Muscle of back (tissue), 11 donors: ENCODE data around the gene PDLIM5. TPM values are rescaled to one million over a fixed set of nuclear protein-coding genes. Genes with fewer than 3 reads are reported as not detected.

Experiments
- DNase-seq, 3 donors: peaks; one replicate each; pipeline versions ENCODE4 v3.0.0 to v3.0.0-alpha.2; 2013
- polyA plus RNA-seq, 10 donors: library from polyadenylated mRNA; unstranded; fragments of 120-200 nt; gene quantifications; one replicate each; pipeline ENCODE4 v1.2.1, GENCODE V29; 2013; ENCODE audit not compliant: insufficient read length in 10 of 10

The PDLIM5 gene
- polyA plus RNA-seq, 10 donors = 159 to 431 (median 284) TPM

DNA sequence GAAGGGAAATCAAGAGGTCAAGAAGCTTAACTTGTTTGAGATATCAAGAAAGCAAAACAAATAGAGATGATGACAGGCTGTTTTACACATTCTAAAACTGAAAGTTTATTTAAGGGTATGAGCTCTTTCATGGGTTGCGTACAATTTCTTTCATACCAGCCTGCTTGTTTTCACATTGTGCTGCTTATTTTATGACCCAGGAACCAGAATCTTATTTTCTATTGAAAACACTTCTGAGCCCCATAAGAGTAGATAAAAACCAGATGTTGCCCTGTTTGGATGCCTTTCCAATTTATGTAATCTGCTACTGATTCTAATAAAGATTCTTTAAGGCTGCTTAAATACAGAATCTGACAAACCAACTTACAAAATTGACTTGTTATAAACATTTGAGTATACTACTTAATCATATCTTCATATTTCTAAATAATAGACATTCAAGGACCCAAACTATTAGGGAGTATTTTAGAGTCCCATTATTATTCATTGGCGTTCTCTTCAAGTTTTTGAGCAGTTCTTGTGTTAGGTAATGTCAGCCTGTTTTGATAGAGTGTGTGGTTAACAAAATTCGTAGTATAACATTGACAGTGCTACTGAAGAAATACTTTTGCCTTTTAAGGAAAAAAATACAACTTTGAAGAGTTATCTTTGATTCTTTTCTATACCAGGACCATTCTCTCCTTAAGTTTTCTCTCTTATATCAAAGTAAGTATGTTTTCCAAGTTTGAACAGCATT, 74.4 kb downstream of the PDLIM5 start:
- DNase-seq = peak in 1 of 3 donors; percentile 36

DNA sequence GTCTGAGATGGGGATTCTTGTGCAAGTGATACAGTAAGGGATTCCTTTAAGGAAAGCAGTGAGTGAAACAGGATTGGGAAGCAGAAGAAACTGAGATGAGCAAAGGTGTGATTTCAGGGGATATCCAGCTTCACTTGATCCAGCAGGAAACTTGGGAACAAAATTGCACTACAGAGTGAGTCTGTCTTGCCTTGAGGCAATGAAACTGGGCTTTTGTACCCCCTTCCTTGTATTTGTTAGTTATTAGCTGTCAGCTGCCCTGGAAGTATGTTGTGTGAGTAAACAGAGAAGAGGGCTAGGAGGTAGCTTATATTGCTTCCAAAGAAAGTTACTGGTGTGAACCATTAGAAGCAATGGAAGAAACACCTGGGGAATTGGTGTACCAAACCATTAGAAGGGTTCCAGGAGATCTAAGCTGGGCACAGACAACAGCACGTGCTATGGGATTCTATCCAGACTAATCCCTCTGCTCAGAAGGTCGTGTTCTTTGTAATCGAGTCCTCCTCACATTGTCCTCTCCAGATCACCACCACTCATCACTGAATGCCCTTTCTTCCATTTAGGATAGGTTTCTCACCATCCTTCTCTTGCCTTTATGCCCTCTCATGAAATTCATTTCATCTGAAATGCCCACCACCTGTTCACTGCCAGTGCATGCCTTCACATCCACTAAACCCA, 76.0 kb downstream of the PDLIM5 start:
- DNase-seq = no peak

DNA sequence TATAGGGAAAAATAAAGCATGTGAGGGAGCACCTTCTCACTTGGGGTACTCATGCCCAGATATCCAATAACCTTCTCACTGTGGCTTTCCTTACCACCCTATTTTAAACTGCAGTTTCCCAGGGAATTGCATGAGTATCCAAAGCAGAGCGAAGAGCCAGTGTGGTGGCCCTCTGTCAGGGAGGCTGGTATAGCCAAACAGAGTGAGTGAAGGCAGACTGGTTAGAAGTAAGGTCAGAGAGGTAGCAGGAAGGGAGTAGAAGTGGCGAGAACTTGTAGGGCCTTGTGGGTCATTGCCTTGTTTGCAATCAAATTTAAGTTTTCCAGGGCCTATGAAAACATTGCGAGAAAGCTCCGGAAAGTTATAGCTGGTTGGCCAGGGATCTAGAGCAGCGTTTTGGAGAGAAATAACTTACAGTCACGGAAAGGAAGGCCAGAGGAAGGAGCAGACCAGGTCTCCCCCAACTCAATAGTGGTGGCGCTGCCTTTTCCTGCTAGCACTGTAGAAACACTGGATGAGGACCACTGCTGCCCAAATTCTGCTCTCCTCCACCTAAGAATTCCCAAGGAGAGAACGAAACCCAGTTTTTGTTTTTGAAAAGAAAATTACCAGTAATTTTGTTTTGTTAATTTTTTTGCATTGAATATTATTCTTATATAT, 77.2 kb downstream of the PDLIM5 start:
- no peak for DNase-seq

DNA sequence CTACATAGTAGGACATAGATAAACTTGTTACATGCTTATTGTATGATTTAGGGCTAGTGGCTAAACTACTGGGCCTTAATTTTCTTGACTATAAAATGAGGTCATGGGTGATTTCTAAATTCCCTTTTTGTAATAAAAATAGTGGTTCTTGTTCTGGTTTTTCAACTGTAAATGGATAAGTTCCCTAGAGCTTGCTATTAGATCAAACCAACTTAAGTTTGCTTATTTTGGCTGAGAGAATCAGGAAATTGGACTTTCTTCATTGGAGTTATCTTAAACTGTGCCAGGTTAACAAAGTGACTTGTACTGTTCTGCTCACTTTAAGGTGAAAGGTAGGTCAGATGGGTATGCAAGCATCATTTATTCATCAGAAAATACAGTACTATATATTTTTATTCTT, 78.3 kb downstream of the PDLIM5 start:
- no peak for DNase-seq

DNA sequence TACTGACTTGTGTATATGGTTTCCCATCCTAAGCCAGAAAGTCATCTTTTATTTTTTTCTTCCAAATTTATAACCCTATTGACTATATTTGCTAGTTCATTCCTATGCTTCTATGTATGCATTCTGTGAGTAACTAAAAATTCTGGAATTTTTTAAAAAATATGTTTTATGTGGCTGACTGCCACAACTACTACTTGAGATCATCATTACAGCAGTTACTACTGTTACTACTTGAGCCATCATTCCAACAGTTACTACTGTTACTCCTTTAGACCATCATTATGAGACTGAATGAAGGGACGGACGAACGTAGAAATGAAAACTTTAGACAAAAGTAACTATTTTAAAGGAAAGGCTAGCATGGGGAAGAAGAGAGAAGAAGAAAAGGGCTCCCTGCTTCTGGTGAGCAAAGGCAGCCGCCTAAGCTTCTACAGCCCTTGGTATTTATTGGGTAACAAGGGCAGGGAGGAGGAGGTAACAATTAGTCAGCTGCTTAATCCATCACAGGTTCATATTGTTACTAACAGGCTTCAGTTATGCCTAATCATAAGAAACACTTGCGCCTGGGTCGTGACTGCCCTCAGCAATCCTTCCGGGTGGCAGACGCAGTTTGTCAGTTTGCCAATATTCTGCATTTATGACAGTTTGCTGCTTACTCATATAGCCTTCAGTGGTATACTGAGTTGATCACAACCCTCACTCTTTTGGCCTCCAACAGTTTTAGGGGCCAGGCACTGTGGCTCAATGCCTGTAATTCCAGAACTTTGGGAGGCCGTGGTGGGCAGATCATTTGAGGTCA, 80.4 kb downstream of the PDLIM5 start:
- DNase-seq = no peak

DNA sequence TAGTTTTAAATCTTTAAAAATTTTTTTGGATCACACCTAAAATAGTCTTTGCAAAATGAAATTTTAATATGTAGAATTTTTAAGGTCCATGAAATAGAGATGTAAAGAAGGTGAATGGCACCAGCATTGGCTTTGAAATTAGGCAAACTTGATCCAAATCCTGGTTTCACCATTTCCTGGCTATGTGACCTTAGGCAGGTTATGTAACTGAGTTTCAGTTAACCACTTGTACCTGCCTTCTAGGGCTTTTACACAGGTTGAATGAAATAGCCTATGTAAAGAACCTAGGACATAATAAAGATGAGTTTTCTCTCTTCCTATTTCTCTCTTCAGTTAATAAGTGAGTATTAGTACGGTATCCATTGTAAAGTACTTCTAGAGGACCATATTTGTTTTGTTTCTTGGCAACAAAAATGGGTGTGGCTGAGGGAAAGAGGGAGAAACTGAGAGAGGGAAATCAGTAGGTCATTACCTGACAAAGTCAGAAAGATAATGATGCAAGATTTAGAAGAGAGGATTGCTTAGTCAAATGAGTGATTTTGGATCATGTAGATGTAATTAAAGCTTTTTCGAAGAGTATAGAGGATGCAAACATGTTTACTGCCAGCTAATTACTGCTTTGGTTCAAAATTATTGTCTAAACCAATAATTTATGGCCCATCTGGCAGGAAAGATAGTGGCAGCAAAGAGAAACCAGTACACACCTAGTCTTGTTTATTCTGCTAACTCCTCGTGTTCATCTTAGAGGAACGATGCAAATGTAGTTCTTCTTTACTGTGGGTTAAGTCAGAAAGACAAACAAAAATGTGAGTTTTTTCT, 81.9 kb downstream of the PDLIM5 start:
- no peak for DNase-seq

DNA sequence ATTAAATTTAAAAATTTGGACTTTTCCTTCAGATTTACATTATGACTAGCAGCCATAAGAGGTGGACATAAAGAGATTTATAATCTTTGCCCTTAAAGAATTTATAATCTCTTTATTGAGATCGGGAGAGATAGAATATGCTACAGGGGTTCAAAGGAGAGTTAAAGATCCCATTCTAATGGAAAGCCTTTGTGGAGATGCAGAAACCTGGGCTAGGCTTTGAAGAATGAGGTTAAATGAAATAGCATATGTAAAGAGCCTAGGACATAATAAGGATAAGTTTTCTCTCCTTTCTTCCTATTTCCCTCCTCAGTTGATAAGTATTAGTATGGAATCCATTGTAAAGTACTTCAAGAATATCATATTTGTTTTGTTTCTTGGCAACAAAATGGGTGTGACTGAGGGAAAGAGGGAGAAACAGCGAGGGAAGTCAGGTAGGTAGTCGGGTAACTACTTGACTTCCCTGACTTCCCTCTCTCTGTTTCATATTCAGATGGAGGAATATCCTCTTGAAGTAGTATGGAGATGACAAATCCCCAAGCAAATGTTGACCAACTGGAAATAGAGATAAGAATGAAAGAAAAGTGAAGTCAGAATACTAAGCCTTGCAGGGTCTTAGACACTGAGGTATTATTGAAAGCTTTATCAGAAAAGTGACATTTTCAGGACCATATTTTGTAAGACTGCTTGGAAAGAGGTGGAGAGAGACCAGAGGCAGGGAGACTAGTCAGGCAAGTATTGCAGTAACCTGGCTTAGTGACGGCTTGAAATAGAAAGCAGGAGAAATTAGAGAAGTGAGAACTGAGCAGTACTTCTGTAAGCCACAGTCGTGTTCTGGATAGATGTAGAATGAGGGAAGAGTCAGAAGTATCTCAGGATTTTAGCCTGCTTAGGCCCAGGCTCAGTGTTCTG, 82.9 kb downstream of the PDLIM5 start:
- no peak for DNase-seq

DNA sequence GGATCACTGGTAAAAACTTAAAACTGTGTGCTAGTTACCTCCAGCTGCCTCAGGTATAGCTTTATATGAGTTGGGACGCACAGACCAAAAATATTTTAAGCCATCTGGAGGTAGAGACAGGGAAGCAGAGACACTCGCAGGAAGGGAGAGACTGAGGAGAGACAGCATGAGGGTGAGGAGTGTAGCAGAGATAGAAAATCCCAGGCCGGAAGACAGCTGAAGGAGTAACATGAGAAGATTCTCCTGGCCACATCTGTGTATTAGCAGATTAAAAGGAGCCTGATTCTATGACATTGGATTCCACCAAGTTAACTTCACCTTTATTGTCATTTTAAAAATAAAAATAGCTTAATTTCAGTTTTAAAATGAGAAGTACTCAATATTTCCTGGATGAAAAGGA, 84.3 kb downstream of the PDLIM5 start:
- DNase-seq = no peak

DNA sequence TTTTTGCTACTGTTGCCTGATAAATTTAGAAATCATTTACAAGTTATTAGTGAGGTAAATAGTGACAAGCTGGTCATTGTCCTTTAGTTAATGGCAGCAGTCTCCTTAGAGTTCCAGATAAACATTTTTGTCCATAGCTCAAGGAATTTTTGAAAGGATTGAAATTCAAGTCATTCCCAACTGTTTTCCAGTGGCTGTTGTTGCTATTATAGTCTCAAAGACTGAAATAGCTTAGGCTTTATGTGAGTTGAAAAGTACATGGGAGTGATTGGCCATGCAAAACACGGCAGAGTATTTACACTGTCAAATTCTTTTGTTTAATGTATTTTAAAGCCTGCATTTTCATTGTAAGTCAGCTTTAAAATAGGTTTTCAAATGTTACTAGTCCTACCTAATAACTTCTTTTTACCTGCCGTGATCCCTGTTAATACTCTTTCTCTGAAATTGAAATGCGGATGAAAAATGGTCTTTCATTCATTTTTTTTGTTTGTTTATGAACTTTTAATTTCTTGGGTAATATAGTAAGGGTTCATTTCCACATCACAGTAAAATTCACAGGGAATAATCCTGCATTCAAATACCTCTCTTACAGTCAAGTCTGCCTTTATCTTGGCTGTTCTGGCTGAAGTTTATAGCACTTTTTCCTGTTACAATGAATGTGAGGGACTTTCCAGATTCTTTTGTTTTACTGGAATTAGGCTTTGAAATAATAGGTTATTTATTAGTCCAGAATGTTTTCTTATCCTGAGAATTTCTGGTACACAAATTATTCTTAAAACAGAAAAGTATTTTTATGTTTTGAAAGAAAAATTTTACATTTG, 85.1 kb downstream of the PDLIM5 start:
- DNase-seq = no peak

DNA sequence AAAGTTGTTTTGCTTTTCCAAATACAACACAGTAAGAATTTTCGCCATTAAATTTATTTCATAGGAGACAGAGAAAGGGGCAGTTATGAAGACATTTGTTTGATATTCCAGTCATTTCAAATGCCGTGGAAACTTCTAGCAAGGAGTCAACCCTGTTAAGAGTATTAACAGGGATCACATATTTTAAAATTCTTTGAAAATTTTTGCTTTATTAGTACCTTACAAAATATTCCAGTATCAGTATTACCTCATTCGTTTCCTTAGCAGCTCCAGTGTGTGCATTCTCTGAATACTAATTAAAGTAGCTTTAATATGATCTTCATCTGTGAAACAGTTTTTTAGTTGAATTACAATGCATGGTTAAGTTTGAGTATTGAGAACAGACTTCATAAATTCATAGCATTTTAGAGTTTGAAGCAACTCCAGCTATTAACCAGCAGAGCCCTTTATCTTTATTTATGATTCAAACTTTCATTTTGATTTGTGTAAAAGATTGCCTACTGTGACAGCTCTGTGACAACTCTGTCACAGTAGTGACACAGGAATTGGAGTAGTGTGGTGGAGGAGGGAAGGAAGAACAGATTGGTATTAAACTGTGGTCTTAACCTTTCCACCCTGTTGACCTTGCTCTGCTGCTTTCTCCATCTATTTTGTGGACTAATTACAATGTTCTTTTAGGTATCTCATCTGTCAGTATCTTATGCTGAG, 86.3 kb downstream of the PDLIM5 start:
- no peak for DNase-seq

DNA sequence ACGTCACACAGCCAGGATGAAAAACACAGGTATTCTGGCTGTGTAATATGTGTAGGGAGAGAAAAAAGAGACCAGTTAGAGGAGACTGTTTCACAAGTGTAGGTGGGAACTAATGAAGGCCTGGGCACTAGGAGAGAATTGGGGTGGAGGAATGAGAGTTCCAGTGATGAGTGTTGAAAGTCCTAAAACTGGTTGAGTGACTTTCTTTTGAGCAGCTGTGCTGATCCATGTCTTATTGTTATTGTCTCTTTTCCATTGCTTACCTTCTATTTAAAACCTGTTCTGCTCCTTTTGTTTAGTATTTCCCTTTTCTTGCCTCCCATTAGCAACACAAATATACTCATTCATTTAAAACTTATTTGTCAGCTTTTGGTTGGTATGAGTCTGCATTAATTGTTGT, 88.7 kb downstream of the PDLIM5 start:
- no peak for DNase-seq

DNA sequence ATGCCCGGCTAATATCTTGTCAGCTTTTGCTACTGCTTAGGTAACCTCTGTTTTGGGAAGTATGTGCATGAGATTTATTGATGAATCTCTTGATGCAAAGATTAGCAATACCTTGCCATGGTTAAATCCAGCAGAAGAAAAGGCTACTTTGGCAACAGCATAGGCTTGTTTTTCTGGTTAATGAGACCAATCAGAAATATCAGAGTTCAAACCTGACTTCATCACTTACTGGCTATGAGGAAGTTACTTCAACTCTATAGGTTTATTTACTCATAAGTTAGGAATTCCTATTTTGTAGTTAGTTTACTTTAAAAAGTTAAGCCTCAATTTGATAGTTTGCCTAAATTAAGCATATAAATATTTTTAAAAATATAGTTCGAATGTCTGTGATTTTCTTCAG, 93.1 kb downstream of the PDLIM5 start:
- DNase-seq = no peak

DNA sequence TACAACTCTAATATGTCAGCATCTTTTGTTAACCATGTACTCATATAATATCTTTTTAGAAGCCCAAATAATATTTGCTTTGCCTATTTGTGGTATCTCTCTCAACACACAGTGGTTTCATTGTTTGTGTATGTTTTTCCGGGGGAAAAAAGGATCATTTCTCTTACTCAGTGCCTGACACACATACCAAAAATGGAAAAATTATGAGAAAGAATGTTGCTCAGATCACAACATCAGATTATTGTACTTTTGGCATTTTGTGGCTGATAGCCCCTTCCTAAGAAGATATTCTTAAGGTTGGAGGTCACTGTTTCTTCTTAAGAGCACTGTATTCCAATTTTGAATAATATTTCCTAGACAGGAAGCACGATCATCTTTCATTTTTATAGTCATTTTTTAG, 93.6 kb downstream of the PDLIM5 start:
- DNase-seq = peak in 1 of 3 donors; percentile 57

DNA sequence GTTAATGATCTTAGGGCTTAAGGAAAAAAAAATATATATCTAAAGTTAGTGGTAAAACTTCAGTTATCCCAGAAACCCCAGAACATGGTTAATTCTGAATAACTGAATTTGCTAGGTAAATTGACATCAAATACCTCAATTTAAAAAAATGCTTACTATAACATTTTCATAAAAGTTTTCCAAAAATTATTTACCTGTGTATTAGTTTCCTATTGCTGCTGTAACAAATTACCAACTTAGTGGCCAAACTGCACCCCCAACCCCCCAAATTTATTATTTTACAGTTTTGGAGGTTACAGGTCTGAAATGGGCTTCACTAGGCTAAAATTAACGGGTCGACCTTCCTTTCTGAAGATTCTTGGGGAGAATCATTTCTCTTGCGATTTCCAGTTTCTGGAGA, 95.2 kb downstream of the PDLIM5 start:
- no peak for DNase-seq

DNA sequence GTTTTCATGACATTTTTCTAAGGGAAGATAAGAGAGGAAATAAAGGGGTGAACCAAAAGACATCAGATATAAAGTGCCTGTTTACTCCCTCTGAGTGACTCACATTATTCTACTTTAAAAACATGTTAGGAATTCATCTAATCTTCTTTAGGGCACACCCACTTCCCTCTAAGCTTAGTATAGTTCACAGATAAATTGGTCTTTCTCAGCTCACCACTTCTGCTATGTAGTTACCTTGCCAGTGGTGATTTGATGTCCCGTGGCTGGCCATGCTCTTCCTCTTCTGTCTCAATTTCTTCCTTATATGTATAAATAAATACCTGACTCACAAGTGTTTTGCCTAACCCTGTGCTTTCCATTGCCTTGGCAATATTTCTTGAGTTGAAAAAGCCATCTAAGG, 96.8 kb downstream of the PDLIM5 start:
- DNase-seq = peak in 1 of 3 donors; percentile 45

DNA sequence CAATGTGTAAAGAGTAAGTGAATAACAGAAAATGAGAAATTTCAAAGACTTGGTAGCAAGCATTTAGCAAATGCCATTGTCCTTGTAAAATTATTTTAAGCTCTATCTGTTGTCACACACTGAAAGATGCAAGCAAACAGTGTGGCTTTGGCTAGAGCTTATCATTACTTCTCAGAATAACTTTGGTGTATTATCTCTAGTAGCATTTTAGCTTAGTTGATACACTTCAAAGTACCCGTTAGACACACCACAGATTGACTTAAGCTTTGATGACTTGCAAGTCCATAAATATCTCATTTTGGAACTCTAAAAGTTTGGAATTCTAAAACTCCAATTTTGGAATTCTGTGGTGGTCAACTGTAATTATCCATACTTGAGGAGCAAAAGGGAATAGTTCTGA, 98.6 kb downstream of the PDLIM5 start:
- DNase-seq = no peak

DNA sequence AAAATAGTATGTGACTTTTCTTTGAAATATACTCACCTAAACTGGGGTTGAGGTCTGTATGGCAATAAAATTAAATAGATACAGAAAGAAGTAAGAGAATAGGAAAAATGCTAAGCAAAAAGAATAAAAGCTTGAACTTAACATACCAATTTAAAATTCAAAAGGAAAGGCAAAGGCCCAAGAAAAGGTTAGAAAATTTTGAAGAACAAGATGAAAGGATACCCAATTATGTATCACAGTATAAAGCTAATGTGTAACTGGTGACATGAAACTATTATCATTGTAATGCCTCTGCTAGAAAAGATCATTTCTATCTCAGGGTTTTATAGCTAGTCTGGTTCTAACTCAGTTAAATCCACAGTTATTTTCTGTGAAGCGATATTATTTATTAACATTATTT, 99.1 kb downstream of the PDLIM5 start:
- no peak for DNase-seq
